Common myeloid progenitor, CD34-positive (primary cell): ENCODE measurements around the gene AHDC1.

Experiments
- CTCF ChIA-PET: fragments of 350-600 bp; sonication (Branson Sonifier 250); formaldehyde crosslinking; loops from one replicate; lab custom pipeline; 2021; ENCODE audit warnings: antibody characterized with exemption; lab: Charles Lee
- POLR2A ChIA-PET: fragments of 350-600 bp; sonication (Branson Sonifier 250); formaldehyde crosslinking; loops from one replicate; lab custom pipeline; 2021; ENCODE audit warnings: antibody characterized with exemption; lab: Charles Lee
- DNase-seq, 3 donors: peaks; one replicate each; pipeline versions ENCODE4 v3.0.0 to v3.0.0-alpha.2; 2013
- H3K27ac ChIP-seq, 2 experiments: 1 replicate in 1 of 2; 2 replicates in 1 of 2; pipeline ENCODE4 v1.7.0; 2013; ENCODE audit warnings: inconsistent platforms in 2 of 2, low read length in 2 of 2, mild to moderate bottlenecking in 2 of 2, low read depth in 1 of 2, moderate library complexity in 1 of 2; ENCODE audit not compliant: severe bottlenecking in 2 of 2, insufficient read depth in 1 of 2, poor library complexity in 1 of 2
- H3K27me3 ChIP-seq, 5 experiments: replicated peaks in 2 of 5; 1 replicate in 3 of 5; 2 replicates in 2 of 5; pipeline versions ENCODE4 v1.6.1 to v1.7.0; 2013; ENCODE audit warnings: low read length in 4 of 5, mild to moderate bottlenecking in 2 of 5, moderate library complexity in 2 of 5, inconsistent platforms in 1 of 5; ENCODE audit not compliant: insufficient read depth in 5 of 5, control insufficient read depth in 4 of 5
- H3K36me3 ChIP-seq, 4 experiments: 1 replicate in 2 of 4; 2 replicates in 2 of 4; pipeline versions ENCODE4 v1.6.1 to v1.7.0; 2013; ENCODE audit warnings: low read length in 3 of 4, control low read depth in 1 of 4, mild to moderate bottlenecking in 1 of 4; ENCODE audit not compliant: control insufficient read depth in 4 of 4, insufficient read depth in 4 of 4
- H3K4me1 ChIP-seq, 4 experiments: 1 replicate in 3 of 4; 2 replicates in 1 of 4; pipeline versions ENCODE4 v1.6.1 to v1.7.1; 2013; ENCODE audit warnings: low read length in 3 of 4, mild to moderate bottlenecking in 3 of 4, control low read depth in 1 of 4, inconsistent platforms in 1 of 4, moderate library complexity in 1 of 4; ENCODE audit not compliant: control insufficient read depth in 4 of 4, insufficient read depth in 4 of 4; ENCODE audit errors: control extremely low read depth in 1 of 4
- H3K4me3 ChIP-seq, 7 experiments: 1 replicate in 4 of 7; 2 replicates in 3 of 7; pipeline versions ENCODE4 v1.5.1 to v1.7.0; 2013; ENCODE audit warnings: mild to moderate bottlenecking in 7 of 7, low read length in 6 of 7, moderate library complexity in 6 of 7, inconsistent platforms in 2 of 7, low read depth in 2 of 7, control low read depth in 1 of 7; ENCODE audit not compliant: insufficient read depth in 4 of 7, control insufficient read depth in 1 of 7; ENCODE audit errors: extremely low read depth in 1 of 7
- H3K9me3 ChIP-seq, 5 experiments: 1 replicate in 4 of 5; 2 replicates in 1 of 5; pipeline versions ENCODE4 v1.6.1 to v1.7.1; 2013; ENCODE audit warnings: low read length in 4 of 5, mild to moderate bottlenecking in 2 of 5, inconsistent platforms in 1 of 5, low read depth in 1 of 5, moderate library complexity in 1 of 5; ENCODE audit not compliant: control insufficient read depth in 4 of 5, insufficient read depth in 2 of 5; ENCODE audit errors: control extremely low read depth in 1 of 5
- WGBS: methylation state at CpG from one replicate; pipeline ENCODE4 v1.1.5; 2013; ENCODE audit not compliant: insufficient coverage; 5-methylcytosine and 5-hydroxymethylcytosine counted together

AHDC1 gene

DNA sequence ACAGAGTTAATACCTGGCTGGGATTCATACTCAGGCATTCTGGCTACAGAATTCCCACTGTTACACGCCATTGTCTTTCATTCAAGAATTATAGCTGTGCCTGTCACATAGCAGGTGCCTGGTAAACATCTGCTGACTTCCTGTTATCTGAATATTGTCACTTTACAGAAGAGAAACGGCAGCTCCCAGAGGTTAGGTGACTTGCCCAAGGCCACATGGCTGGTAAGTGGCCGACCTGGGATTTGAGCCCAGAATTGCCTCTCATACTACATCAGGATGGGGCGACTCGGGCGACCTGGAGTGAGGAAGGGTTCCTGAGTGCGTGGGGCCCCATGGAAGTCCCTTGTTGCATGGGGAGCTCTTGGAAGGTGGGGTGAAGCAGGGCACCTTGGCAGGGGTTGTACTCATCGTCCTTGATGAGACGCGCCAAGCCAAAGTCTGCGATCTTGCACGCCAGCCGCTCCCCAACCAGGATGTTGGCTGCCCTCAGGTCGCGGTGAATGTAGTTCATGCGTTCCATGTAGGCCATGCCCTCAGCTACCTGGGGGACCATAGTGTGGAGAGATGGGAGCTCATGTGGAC, 10.2 kb upstream of the AHDC1 start:
- DNase-seq, result no peak
- H3K9me3 ChIP-seq, result no peaks in the 10 kb centered on the region
- ChIA-PET POLR2A (no interaction called here), CTCF (interaction anchor here (0.6 to 22.9 kb wide), 7 partner anchors 1 to 196 kb away, joined by 3 to 311 read pairs (median 4); partner anchors contain the start of genes AHDC1 and FGR)
- no peak overlapping the region for H3K4me3 ChIP-seq
- H3K36me3 ChIP-seq, result no peaks in the 10 kb centered on the region
- H3K27me3 ChIP-seq, result no peaks in the 10 kb centered on the region
- H3K27ac ChIP-seq, result no peak overlapping the region
- 98% methylated on average over 15 of the region's 16 CpGs for WGBS
- peaks cover 0 to 39% (median 27%) of the 10 kb centered on the region in 4 experiments for H3K4me1 ChIP-seq

DNA sequence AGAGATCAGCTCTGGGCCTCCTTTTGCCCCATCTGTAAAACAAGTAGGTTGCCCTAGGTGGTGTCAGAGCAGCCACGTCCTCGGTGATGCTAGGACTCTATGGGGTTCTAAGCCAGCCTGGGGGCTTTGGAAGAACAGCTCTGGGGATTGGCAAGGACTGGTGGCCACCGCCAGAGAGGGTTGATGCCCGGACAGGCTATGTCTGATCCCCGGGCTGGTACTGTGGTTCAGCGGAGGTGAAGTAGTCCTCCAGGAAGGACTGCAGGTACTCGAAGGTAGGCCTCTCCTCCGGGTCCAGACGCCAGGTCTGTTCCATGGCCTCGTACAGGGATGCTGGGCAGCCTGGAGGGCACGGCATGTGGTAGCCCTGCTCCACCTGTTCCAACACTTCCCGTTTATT, 8.8 kb upstream of the AHDC1 start:
- no peak for DNase-seq
- Histone ChIP-seq H3K27ac (no peak overlapping the region), H3K4me1 (peaks cover 0 to 38% (median 19%) of the 10 kb centered on the region in 4 experiments), H3K27me3 (no peaks in the 10 kb centered on the region), H3K9me3 (no peaks in the 10 kb centered on the region), H3K4me3 (no peak overlapping the region), H3K36me3 (no peaks in the 10 kb centered on the region)
- ChIA-PET POLR2A (no interaction called here), CTCF (interaction anchor here (0.6 to 20.5 kb wide), 5 partner anchors 12 to 175 kb away, joined by 3 to 311 read pairs (median 4); partner anchors contain the start of gene FGR)
- 98% methylated on average over 12 of the region's 12 CpGs for WGBS

DNA sequence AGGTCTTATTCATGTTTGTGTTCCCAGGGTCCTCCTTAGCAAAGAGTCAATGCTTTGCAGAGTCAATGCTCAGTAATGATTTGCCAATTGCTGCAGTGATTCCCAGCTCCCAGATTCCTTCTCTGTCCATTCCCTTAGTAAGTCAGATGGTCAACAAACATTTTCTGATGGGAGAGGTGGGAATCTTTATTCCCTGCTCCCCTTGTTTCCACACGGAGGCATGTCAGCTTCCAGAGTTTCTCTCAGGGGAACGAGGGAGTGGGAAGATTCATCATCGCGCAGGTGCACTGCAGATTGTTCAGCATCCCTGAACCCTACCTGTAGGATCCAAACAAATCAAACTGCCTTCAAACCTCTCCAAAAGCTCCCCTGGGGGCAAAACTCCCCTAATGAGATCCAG, 7.5 kb upstream of the AHDC1 start:
- H3K27me3 ChIP-seq, result no peaks in the 10 kb centered on the region
- WGBS, result 100% methylated on average over 2 of the region's 4 CpGs
- no peak overlapping the region for H3K4me3 ChIP-seq
- DNase-seq, result no peak
- no peaks in the 10 kb centered on the region for H3K36me3 ChIP-seq
- H3K27ac ChIP-seq, result no peak overlapping the region
- peaks cover 0 to 40% (median 21%) of the 10 kb centered on the region in 4 experiments for H3K4me1 ChIP-seq
- CTCF ChIA-PET, result interaction anchor here (0.7 to 20.5 kb wide), 11 partner anchors 14 to 275 kb away, joined by 3 to 311 read pairs (median 4); partner anchors contain the start of gene FGR
- no peaks in the 10 kb centered on the region for H3K9me3 ChIP-seq
- POLR2A ChIA-PET, result interaction anchor here (0.6 kb wide), 1 partner anchor 63 kb away, joined by 3 read pairs; no protein-coding TSS in a partner anchor

DNA sequence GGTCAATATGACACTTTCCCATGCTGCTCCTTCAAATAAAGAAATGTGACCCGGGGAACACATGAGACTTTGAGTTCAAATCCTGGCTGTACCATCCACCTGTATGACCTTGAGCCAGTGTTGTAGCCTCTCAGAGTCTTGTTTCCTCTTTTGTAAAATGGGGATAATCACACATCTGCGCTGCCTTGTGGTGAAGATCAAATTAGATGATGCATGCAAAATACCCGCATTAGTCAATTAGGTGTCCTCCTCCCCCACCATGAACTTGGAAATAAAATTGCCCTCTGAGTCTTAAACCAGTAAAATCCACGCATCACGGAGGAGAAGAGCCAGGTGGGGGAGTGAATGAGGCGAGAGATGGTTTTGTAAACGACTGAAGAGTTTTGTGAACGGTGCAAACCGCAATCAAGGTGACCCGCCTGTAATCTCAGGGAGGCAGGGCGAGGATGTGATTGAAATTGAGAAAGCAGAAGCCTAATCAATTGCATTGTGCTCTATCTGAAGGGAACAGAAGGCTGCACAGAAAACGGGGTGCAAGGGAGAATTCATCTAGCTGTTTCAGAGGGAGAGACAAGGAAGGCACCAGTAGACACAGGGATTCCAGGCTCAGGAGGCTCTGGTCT, 5.8 kb upstream of the AHDC1 start:
- ChIA-PET CTCF (interaction anchor here (1.0 to 20.5 kb wide), 9 partner anchors 15 to 194 kb away, joined by 3 to 311 read pairs (median 20); partner anchors contain the start of gene FGR), POLR2A (no interaction called here)
- DNase-seq, result no peak
- H3K4me3 ChIP-seq, result no peak overlapping the region
- H3K27me3 ChIP-seq, result no peaks in the 10 kb centered on the region
- H3K9me3 ChIP-seq, result no peaks in the 10 kb centered on the region
- 93% methylated on average over 8 of the region's 12 CpGs for WGBS
- peaks cover 0 to 57% (median 34%) of the 10 kb centered on the region in 4 experiments for H3K4me1 ChIP-seq
- H3K27ac ChIP-seq, result no peak overlapping the region
- no peaks in the 10 kb centered on the region for H3K36me3 ChIP-seq

DNA sequence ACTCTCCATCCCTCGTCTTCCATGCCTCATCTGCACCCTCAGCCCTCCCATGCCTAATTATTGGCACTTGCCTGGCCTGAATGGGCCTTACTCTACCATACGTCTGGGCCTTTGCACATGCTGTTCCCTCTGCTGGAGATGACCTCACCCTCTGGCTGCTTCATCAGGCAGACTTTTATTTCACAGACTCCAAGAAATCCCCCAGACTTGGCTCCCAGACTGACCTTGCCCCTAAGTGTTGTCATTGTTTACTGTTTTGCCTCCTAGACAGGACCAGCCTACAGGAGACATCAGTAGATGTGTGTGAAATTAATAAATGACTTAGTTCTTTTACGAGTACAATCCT, 5.2 kb upstream of the AHDC1 start:
- no peak overlapping the region for H3K4me3 ChIP-seq
- DNase-seq, result no peak
- H3K27me3 ChIP-seq, result no peaks in the 10 kb centered on the region
- H3K4me1 ChIP-seq, result peaks cover 0 to 62% (median 39%) of the 10 kb centered on the region in 4 experiments
- no peaks in the 10 kb centered on the region for H3K36me3 ChIP-seq
- H3K27ac ChIP-seq, result no peak overlapping the region
- H3K9me3 ChIP-seq, result no peaks in the 10 kb centered on the region
- ChIA-PET POLR2A (interaction anchor here (0.6 to 0.8 kb wide), 2 partner anchors 40 to 56 kb away, joined by 3 to 5 read pairs; no protein-coding TSS in a partner anchor), CTCF (interaction anchor here (1.9 to 20.5 kb wide), 10 partner anchors 16 to 207 kb away, joined by 5 to 311 read pairs (median 40); partner anchors contain the start of gene FGR)
- WGBS, result 88% methylated on average over 2 of the region's 3 CpGs

DNA sequence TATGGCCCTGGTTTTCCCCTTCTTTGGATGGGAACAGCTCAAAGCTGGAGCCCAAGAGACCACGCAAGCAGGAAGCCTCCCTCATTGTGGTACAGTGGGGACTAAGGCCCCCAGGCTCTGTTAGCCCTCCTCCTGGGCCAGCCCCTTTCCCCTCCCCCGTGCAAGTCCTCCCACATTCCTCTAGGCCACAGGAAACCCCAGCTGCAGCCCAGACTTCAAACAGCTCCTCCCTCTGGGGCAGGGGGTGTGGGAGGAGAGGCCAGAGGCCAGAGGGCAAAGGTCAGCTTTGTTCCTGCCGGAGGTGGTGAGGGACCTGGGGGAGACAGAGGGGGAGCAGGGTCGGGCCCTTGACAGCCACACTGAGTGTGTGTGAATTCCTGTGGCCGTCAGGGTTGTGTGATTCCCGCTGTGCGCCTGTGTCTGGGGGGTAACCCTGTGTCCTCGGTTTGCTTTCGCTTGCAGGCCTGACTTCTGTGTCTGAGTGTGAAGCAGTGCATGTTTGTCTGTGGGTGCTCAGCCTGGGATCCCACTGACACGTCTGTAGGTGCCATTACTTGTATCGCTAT, 3.4 kb upstream of the AHDC1 start:
- H3K36me3 ChIP-seq, result no peaks in the 10 kb centered on the region
- H3K9me3 ChIP-seq, result no peaks in the 10 kb centered on the region
- H3K4me1 ChIP-seq, result peaks cover 0 to 62% (median 40%) of the 10 kb centered on the region in 4 experiments
- H3K27me3 ChIP-seq, result no peaks in the 10 kb centered on the region
- ChIA-PET CTCF (interaction anchor here (0.7 to 20.5 kb wide), 33 partner anchors 10 to 308 kb away, joined by 3 to 311 read pairs (median 6); partner anchors contain the start of genes FGR and MAP3K6), POLR2A (interaction anchor here (0.5 kb wide), 1 partner anchor 113 kb away, joined by 3 read pairs; no protein-coding TSS in a partner anchor)
- H3K27ac ChIP-seq, result peak overlapping the region in 1 of 2 experiments; percentile 4
- H3K4me3 ChIP-seq, result no peak overlapping the region
- no peak for DNase-seq
- WGBS, result 89% methylated on average over 9 of the region's 11 CpGs
